Neural cell (in vitro differentiated cells): Measurements from ENCODE around the gene ZNF280C.

Experiments used
- TAF1 ChIP-seq: IDR thresholded peaks from 2 replicates; pipeline ENCODE4 v1.6.1; 2012; ENCODE audit warnings: low read depth
- TF ChIP-seq, protein P1 (sequence below): fragments of 450-650 bp; IDR thresholded peaks from 2 replicates; pipeline ENCODE4 v1.5.1; 2014; ENCODE audit warnings: antibody characterized with exemption, mild to moderate bottlenecking, moderate library complexity; ENCODE audit not compliant: poor library complexity, severe bottlenecking
- TF ChIP-seq, protein P2 (sequence below): IDR thresholded peaks from 2 replicates; pipeline ENCODE4 v1.6.1; 2012; ENCODE audit warnings: borderline replicate concordance

DNA sequence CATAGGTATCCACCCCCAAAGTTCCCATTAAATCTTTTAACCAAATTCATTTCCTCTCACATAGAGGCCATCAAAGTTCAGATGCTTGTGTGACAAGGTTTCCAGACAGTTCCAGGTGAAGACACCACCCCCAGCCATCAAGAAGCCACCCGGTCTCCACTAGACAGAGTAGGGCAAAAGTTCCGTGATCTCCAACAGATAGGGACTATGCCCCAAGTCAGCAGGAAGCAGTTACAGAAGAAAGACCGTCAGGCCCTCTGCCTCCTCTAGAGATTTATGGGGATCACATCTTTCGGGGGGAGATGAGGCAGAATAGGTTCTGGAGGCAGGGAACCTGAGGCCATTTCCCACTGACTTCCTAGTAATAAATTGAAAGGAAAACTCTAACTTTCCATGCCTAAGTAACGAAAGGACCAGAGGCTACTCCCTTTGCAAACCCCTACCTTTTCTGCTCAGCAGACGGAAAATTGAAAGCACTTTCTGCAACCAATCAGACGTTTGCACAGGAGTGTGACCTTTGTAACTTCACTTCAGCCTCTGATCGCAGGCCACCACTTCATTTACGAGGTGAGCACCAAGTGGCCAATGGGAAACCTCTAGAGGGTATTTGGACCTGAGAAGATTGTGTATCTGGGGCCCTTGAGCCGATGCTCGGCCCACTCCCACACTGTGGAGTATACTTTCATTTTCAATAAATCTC lies 18.5 kb upstream of the ZNF280C start:
- TF ChIP-seq, protein P1, sequence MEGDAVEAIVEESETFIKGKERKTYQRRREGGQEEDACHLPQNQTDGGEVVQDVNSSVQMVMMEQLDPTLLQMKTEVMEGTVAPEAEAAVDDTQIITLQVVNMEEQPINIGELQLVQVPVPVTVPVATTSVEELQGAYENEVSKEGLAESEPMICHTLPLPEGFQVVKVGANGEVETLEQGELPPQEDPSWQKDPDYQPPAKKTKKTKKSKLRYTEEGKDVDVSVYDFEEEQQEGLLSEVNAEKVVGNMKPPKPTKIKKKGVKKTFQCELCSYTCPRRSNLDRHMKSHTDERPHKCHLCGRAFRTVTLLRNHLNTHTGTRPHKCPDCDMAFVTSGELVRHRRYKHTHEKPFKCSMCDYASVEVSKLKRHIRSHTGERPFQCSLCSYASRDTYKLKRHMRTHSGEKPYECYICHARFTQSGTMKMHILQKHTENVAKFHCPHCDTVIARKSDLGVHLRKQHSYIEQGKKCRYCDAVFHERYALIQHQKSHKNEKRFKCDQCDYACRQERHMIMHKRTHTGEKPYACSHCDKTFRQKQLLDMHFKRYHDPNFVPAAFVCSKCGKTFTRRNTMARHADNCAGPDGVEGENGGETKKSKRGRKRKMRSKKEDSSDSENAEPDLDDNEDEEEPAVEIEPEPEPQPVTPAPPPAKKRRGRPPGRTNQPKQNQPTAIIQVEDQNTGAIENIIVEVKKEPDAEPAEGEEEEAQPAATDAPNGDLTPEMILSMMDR = no peak
- TF ChIP-seq TAF1 = no peak
- TF ChIP-seq, protein P2, sequence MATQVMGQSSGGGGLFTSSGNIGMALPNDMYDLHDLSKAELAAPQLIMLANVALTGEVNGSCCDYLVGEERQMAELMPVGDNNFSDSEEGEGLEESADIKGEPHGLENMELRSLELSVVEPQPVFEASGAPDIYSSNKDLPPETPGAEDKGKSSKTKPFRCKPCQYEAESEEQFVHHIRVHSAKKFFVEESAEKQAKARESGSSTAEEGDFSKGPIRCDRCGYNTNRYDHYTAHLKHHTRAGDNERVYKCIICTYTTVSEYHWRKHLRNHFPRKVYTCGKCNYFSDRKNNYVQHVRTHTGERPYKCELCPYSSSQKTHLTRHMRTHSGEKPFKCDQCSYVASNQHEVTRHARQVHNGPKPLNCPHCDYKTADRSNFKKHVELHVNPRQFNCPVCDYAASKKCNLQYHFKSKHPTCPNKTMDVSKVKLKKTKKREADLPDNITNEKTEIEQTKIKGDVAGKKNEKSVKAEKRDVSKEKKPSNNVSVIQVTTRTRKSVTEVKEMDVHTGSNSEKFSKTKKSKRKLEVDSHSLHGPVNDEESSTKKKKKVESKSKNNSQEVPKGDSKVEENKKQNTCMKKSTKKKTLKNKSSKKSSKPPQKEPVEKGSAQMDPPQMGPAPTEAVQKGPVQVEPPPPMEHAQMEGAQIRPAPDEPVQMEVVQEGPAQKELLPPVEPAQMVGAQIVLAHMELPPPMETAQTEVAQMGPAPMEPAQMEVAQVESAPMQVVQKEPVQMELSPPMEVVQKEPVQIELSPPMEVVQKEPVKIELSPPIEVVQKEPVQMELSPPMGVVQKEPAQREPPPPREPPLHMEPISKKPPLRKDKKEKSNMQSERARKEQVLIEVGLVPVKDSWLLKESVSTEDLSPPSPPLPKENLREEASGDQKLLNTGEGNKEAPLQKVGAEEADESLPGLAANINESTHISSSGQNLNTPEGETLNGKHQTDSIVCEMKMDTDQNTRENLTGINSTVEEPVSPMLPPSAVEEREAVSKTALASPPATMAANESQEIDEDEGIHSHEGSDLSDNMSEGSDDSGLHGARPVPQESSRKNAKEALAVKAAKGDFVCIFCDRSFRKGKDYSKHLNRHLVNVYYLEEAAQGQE = no peak
